Breast epithelium (tissue), 4 donors: ENCODE data around the gene RBM38. TPM values are rescaled to one million over a fixed set of nuclear protein-coding genes. Genes with fewer than 3 reads are reported as not detected.
A peak's percentile ranks its signal among the peaks of the same experiment; 100 is the strongest.

ENCODE experiments used
- DNase-seq, 2 donors: peaks; one replicate each; pipeline ENCODE4 v3.0.0-alpha.2; 2019; ENCODE audit warnings: low spot score in 2 of 2
- H3K27ac ChIP-seq, 2 donors: fragments of 200-600 bp; sonication (generic) in 1 of 2; one replicate each; pipeline ENCODE4 v1.5.1; 2016 to 2019; ENCODE audit warnings: mild to moderate bottlenecking in 1 of 2
- H3K27me3 ChIP-seq, 2 donors: fragments of 200-600 bp; sonication (generic) in 1 of 2; one replicate each; pipeline versions ENCODE4 v1.5.1 to v1.6.0; 2017 to 2019; ENCODE audit warnings: control low read depth in 1 of 2, mild to moderate bottlenecking in 1 of 2
- H3K36me3 ChIP-seq: fragments of 200-600 bp; one replicate; pipeline ENCODE4 v1.5.1; 2019
- H3K4me1 ChIP-seq, 2 donors: fragments of 200-600 bp; sonication (generic); one replicate each; pipeline ENCODE4 v1.5.1; 2016 to 2019; ENCODE audit warnings: control low read depth in 1 of 2
- H3K4me3 ChIP-seq, 3 donors: fragments of 200-600 bp; sonication (generic); 1 replicate in 2 of 3; 2 replicates in 1 of 3; pipeline ENCODE4 v1.5.1; 2016 to 2019; ENCODE audit warnings: mild to moderate bottlenecking in 3 of 3, moderate library complexity in 2 of 3
- H3K9me3 ChIP-seq, 2 donors: fragments of 200-600 bp; sonication (generic) in 1 of 2; one replicate each; pipeline ENCODE4 v1.5.1; 2016 to 2019; ENCODE audit warnings: control low read depth in 1 of 2
- POLR2A ChIP-seq: fragments of 450-650 bp; IDR thresholded peaks from one replicate; pipeline ENCODE4 v1.6.1; 2016; ENCODE audit warnings: antibody characterized with exemption, mild to moderate bottlenecking, moderate library complexity
- POLR2AphosphoS5 ChIP-seq, 3 donors: sonication (generic); formaldehyde crosslinking; IDR thresholded peaks; one replicate each; pipeline ENCODE4 v1.6.1; 2017; ENCODE audit warnings: antibody characterized with exemption in 3 of 3
- intact Hi-C: fragments of 100-400 bp; cut with DNase I; formaldehyde crosslinking; loops from one replicate; pipeline ENCODE4 v1.15.1; 2023; ENCODE audit warnings: low total_unique reads
- total RNA-seq, 3 donors: library from RNA; depleted of rRNA; stranded (reverse); fragments of >200 nt; gene quantifications; one replicate each; pipeline ENCODE4 v1.1.0, GENCODE V29; 2016
- TF ChIP-seq, protein P1 (sequence below), 3 donors: fragments of 450-650 bp; IDR thresholded peaks; one replicate each; pipeline ENCODE4 v1.5.1; 2016 to 2017; ENCODE audit warnings: antibody characterized with exemption in 3 of 3, mild to moderate bottlenecking in 3 of 3, moderate library complexity in 3 of 3

RBM38 gene
- total RNA-seq, 3 donors from 2014 or later: 5.1 to 13.5 (median 10.5) TPM

DNA sequence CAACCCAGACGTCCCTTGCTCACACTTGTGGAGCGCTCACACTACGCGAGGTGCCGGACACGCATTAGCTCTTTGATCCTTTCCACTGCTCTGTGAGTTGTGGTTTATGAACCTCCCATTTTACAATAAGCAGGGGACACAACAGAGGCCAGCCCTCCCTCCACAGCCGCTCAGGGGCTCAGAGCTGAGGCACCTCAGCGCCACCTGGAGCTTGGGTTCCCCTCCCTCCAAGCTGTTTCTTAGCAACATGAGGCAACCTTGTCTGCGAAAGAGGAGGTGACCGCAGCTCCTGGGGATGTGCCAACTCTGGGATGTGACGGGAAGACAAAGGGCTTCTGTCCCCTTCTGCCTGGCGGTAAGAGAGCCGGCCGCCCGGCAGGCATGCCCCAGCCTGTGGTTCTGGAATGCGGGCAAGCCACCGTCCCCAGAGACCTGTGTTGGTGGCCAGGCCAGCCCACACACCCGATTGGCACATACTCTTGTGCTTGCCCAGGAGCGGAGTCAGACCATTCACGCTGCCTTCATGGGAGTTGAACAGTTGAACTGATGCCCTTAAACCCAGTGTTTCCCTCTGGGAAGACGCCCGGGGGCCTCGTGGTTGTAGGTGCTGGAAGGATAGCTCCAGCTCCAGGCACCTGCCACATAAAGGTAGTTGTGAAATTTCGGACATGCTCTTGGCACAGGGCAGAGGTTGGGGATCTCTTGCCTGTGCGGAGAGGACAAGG, 44.5 kb downstream of the RBM38 start:
- H3K36me3 ChIP-seq: no peaks in the 10 kb centered on the region
- H3K27me3 ChIP-seq: no peaks in the 10 kb centered on the region
- peak; percentile 97 to 99 for DNase-seq
- peak overlapping the region; percentile 68 to 91 for H3K27ac ChIP-seq
- TF ChIP-seq POLR2AphosphoS5 (IDR thresholded peaks at IDR 0.05) (peak; percentile 60 to 80 (median 64)), POLR2A (no peak)
- TF ChIP-seq, protein P1, sequence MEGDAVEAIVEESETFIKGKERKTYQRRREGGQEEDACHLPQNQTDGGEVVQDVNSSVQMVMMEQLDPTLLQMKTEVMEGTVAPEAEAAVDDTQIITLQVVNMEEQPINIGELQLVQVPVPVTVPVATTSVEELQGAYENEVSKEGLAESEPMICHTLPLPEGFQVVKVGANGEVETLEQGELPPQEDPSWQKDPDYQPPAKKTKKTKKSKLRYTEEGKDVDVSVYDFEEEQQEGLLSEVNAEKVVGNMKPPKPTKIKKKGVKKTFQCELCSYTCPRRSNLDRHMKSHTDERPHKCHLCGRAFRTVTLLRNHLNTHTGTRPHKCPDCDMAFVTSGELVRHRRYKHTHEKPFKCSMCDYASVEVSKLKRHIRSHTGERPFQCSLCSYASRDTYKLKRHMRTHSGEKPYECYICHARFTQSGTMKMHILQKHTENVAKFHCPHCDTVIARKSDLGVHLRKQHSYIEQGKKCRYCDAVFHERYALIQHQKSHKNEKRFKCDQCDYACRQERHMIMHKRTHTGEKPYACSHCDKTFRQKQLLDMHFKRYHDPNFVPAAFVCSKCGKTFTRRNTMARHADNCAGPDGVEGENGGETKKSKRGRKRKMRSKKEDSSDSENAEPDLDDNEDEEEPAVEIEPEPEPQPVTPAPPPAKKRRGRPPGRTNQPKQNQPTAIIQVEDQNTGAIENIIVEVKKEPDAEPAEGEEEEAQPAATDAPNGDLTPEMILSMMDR (IDR thresholded peaks at IDR 0.05): no peak
- H3K4me3 ChIP-seq: peak overlapping the region in 1 of 3 donors; percentile 25
- no peaks in the 10 kb centered on the region for H3K9me3 ChIP-seq
- no peaks in the 10 kb centered on the region for H3K4me1 ChIP-seq
- intact Hi-C loops: loop anchor here (5.0 kb wide), 1 partner anchor 1013 kb away; no protein-coding TSS in a partner anchor

DNA sequence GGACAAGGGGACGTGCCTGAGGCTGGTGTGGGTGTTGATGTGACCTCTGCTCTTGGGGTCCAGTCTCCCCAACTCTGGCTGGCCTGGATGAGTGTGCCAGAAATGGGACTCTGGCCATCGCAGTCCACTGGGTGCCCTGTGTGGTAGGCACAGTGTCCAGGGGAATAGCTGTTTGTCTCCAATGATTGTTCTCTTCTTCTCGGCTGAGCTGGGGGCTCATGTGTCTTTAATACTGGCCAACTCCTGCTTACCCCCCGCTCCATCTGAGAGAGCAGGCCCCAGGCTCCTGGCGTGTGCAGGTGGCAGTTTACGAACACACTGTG, 45.0 kb downstream of the RBM38 start:
- H3K4me3 ChIP-seq: peak overlapping the region in 1 of 3 donors; percentile 25
- H3K27ac ChIP-seq: peak overlapping the region; percentile 68 to 91
- DNase-seq: no peak
- H3K27me3 ChIP-seq: no peaks in the 10 kb centered on the region
- peaks cover 0 to 2% of the 10 kb centered on the region in 2 donors for H3K4me1 ChIP-seq
- H3K36me3 ChIP-seq: no peaks in the 10 kb centered on the region
- H3K9me3 ChIP-seq: no peaks in the 10 kb centered on the region
- intact Hi-C loops: loop anchor here (5.0 kb wide), 1 partner anchor 1014 kb away; no protein-coding TSS in a partner anchor
- TF ChIP-seq POLR2AphosphoS5 (IDR thresholded peaks at IDR 0.05) (no peak), POLR2A (no peak)
- TF ChIP-seq, protein P1 (IDR thresholded peaks at IDR 0.05): no peak

DNA sequence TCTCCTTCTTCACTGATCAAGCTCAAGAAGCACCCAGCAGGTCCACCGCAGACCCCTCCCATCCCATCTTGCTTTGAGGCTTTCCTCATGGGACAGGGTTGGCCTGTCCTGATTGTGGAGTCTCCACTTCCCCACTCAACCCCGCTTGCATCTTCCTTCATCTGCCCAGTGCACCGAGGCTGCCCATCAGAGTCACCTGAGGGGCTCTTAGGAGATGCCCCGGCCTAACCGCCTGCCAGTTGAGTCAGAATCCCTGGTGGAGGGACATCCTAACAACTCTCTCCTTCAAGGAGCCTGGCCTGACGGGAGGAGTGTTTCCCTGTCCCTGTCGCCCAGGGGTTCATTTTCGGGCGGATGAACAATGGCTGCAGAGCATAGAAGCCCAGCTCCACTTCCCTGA, 46.1 kb downstream of the RBM38 start:
- no peak overlapping the region for H3K27ac ChIP-seq
- no peaks in the 10 kb centered on the region for H3K27me3 ChIP-seq
- TF ChIP-seq, protein P1 (IDR thresholded peaks at IDR 0.05): no peak
- TF ChIP-seq POLR2AphosphoS5 (IDR thresholded peaks at IDR 0.05): no peak
- no peak for TF ChIP-seq POLR2A
- H3K4me1 ChIP-seq: peaks cover 0 to 7% of the 10 kb centered on the region in 2 donors
- DNase-seq: no peak
- H3K36me3 ChIP-seq: no peaks in the 10 kb centered on the region
- intact Hi-C loops: loop anchor here (5.0 kb wide), 1 partner anchor 1015 kb away; no protein-coding TSS in a partner anchor
- no peak overlapping the region for H3K4me3 ChIP-seq
- H3K9me3 ChIP-seq: no peaks in the 10 kb centered on the region

DNA sequence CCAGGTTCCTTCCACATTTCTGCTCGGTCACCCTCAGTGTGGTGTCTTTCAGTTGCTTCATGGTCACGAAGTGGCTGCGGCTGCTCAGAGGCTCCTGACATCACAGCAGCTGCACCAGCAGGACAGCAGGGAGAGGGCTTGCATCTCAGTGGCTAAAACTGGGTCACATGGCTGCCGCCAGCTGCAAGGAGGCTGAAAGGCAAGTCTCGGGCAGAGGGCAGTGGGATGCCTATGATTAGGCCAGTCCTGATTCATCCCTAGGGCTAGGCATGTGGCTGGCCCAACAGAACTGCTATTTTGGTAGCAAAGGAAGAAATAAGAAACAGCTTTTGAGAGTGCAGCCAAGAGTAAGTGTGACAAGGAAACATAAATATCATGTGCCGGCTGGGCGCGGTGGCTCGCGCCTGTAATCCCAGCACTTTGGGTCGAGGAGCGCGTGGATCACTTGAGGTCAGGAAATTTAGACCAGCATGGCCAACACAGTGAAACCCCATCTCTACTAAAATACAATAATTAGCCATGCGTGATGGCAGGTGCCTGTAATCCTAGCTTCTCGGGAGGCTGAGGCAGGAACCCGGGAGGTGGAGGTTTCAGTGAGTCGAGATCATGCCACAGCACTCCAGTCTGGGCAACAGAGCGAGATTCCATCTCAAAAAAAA, 46.6 kb downstream of the RBM38 start:
- intact Hi-C loops: loop anchor here (5.0 kb wide), 1 partner anchor 1016 kb away; no protein-coding TSS in a partner anchor
- no peak for DNase-seq
- H3K4me3 ChIP-seq: no peak overlapping the region
- no peaks in the 10 kb centered on the region for H3K36me3 ChIP-seq
- peaks cover 0 to 7% of the 10 kb centered on the region in 2 donors for H3K4me1 ChIP-seq
- H3K27ac ChIP-seq: peak overlapping the region in 1 of 2 donors; percentile 93
- no peaks in the 10 kb centered on the region for H3K9me3 ChIP-seq
- TF ChIP-seq, protein P1 (IDR thresholded peaks at IDR 0.05): no peak
- no peak for TF ChIP-seq POLR2A
- TF ChIP-seq POLR2AphosphoS5 (IDR thresholded peaks at IDR 0.05): no peak
- H3K27me3 ChIP-seq: no peaks in the 10 kb centered on the region

DNA sequence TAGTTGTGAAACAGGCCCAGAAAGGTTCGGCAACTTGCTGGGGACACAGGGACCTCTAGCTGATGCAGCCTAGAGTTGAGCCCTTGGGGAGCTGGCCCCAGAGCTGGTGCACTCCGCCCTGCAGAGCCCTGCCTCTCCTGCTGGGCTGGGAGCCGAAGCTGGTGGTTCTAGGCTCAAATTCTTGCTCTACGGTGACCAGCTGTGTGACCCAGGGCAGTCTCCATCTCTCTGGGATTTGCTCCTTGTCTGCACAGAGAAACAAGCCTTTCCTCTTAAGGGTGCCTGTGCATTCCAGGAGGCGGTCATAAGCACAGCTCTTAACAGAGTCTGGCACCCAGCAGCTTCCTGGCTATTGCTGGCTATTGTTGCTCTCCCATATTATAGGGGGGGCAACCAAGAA, 47.4 kb downstream of the RBM38 start:
- H3K36me3 ChIP-seq: no peaks in the 10 kb centered on the region

More for the DNA sequence above, 47.4 kb downstream of the RBM38 start:
- TF ChIP-seq POLR2AphosphoS5 (IDR thresholded peaks at IDR 0.05) (no peak), POLR2A (no peak)
- TF ChIP-seq, protein P1 (IDR thresholded peaks at IDR 0.05): no peak
- Histone ChIP-seq H3K9me3 (no peaks in the 10 kb centered on the region), H3K27me3 (no peaks in the 10 kb centered on the region), H3K4me3 (no peak overlapping the region), H3K4me1 (peaks cover 0 to 7% of the 10 kb centered on the region in 2 donors), H3K27ac (peak overlapping the region; percentile 0 to 93)
- intact Hi-C loops: loop anchor here (5.0 kb wide), 1 partner anchor 1016 kb away; no protein-coding TSS in a partner anchor
- no peak for DNase-seq
